ENCODE results near the gene OR51B5. TPM values are rescaled to one million over a fixed set of nuclear protein-coding genes. Genes with fewer than 3 reads are reported as not detected.
"Not testable (repeated sequence)": the region's sequence is repeated elsewhere in the genome, so short reads cannot be mapped to it uniquely, and the experiment has no call there.

OR51B5 gene, protein sequence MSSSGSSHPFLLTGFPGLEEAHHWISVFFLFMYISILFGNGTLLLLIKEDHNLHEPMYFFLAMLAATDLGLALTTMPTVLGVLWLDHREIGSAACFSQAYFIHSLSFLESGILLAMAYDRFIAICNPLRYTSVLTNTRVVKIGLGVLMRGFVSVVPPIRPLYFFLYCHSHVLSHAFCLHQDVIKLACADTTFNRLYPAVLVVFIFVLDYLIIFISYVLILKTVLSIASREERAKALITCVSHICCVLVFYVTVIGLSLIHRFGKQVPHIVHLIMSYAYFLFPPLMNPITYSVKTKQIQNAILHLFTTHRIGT
- total RNA-seq = 0.99 TPM

DNA sequence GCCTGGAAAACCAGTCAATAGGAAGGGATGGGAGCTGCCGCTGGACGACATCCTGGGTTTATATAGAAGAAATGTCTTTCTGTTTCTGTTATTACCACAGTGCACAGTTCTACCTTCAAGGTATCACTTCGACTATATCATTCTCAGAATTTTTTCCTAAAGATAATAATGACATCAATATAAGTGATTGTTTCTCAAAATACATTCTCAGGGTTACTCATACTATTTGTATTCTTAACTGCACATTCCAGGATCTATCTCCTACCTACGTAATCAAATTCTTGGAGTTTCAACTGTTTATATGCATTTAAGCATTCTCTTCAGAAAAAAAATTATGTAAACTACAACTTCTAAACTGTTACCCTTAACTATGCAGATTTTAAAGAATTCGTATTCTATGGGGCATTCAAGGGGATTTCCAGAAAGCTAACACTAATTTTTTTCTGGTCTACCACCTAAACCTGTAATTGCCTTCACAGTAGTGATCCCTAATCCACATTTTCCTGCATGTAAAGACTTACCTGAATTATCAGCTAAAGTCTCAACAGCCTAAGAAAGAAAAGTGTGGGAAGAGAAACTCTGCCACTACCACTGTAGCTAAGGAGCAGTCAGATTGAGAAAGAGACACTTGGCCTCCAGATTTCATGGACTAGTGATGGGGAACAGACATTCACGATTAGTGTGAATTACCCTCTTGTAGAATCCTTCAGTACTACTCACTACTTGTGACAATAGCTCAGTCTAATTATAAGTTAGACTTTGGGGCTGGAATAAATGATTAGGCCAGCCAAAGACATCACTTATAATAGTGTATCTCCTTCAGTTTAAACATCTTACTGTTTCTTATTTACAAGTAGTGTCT lies at the start of gene OR51B5:
Gene OR51B5, minus strand, starts transcription at position 51 of the 862 bp plus-strand sequence. Its CDS starts 0 bp downstream, at position 51.
- DNase-seq (ENCODE audit: low spot score) = no peak

DNA sequence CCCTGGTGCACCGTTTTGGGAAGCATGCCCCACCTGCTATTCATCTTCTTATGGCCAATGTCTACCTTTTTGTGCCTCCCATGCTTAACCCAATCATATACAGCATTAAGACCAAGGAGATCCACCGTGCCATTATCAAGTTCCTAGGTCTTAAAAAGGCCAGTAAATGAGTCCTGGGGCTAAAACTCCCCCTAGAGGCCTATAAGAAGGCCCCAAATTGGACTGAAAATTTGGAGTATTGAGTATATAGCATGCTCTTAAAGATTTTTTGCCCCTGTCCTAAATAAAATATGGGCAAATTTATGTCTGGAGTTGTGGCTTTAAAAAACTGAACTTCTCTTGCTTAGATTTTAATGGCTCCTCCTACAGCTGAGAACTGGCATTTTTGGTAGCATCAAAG lies 46.9 kb upstream of the OR51B5 start:
- no peak for DNase-seq (ENCODE audit: low spot score)

DNA sequence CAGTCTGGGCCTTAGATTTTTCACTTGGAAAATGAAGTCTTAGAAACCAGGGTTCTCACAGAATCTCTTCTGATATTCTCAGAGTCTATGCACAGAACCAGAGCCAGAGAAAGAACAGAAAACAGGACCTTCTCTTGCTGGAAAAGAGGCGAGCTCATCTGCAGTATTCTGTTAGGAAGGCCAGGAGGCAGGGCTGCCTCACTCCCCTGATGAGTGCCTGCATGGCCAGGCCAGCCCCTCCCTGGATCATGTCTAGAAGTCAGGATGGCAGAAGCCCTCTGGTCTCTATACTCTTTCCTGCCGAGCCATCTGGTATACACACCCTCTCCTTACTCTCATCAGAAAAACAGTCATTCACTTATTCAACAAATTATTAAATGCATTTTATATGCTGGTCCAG lies 41.0 kb upstream of the OR51B5 start:
- DNase-seq (ENCODE audit: low spot score) = no peak

DNA sequence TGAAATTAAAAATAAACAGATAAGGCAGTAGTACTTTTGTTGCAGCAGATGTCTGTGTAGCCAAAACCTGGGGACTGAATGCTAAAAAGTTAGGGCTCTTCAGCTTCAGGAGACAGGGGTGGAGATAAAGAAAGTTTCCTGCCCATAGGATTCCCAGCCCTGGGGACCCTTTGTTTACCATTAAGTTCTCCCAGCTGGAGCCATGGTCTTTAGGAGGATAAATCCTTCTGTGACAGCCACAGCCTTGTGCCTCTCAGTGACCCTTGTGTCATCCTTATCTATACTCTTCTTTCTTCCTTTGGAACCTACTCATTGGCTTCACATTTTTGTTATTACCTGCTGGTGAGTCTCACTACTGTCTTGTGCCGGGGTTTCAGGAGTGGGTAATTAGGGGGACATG lies 40.3 kb upstream of the OR51B5 start, which contains the start of gene OR51M1:
Gene OR51M1, plus strand, starts transcription at position 237 of the 400 bp plus-strand sequence. CDS start 5,587 bp downstream, outside the sequence.
- no peak for DNase-seq (ENCODE audit: low spot score)

DNA sequence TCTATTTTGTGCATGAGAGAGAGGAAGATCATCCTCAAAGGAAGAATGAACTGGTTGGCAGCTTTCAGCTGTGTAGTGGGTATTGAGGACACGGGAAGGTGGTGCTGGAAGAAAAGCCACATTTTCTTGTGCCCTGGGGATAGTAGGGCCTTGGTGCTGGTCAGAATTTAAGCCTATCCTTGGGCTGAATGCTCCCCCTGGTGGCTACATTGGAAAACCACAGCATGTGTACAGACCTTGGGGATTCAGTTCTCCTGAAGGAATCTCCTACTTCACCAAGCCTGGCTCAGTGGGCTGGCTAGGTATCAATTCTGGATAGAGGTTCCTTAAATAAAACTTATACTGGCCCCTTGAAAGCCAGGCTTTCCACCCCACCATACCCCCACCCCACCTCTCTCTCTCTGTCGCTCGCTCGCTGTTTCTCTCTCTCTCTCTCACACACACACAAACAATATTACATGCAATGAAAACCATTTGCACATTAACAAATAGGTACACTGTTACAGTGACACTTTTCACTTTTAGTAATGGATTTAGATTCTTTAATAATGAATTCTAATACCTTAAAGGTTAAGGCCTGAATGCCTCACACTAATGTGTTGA lies 37.5 kb upstream of the OR51B5 start:
- DNase-seq (ENCODE audit: low spot score) = no peak

DNA sequence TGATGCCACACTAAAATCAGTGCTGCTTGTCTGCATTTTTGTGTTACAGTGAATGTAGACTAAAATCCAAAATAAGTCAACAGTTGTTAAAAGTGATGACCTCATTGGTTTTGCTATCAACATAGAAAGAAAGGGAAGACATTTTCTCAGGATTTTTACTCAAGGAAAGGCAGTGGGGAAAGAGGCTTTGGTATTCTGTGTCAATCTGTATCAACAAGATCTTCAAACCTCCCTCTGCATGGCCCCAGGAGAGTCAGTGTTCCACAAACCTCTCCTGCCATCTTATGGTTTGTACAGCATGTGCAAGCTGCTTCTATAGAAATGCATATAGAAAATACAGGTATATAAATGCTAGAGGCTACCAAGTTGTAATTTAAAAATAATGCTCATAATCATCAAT lies 26.5 kb upstream of the OR51B5 start:
- DNase-seq (ENCODE audit: low spot score) = no peak

DNA sequence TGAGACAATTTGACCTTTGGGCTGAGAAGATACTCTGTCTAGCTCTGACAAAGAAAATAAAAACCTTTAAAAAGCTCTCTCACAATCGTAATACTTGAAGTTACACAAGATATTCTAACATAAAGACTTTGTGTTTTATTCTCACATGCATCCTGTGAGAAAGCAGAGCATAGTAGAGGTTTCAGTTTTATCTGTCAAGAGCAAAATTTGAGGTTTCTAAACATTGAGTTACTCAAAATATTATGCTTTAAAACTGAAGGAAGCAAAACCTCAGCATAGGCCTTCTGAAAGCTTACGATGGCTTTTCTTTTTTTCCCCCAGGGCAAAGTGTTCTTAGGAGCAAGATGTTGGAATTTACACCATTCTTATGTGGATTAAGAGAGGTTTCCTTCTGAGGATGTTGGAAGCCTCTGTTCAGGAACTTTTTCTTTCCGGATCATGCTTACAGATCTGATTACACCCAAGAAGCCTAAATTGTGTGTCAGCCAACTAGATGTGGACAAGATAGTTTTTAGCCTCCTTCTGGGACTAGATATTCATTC lies 25.2 kb upstream of the OR51B5 start:
- no peak for DNase-seq (ENCODE audit: low spot score)

DNA sequence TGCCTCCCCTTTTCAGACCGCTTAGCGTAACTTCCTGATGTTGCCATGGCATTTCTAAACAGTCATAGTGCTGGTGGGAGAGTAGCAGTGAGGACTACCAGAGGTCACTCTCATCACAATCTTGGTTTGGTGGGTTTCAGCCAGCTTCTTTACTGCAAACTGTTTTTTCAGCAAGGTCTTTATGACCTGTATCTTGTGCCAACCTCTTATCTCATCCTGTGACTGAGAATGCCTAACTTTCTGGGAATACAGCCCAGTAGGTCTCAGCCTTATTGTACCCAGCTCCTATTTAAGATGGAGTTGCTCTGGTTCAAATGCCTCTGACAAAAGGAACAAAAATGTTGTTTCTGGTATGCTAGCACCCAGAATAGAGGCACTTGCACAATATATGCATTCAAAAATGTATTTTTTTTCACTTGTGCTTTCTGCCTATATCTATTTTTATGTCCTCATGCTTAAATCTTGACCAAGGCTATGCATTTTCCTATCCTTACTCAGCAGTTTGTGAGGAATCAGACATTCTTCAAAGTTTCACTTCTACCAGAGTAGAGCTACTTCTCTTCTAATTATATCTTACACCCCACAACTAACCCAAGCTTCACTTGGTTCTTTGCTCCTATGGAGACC lies 24.2 kb upstream of the OR51B5 start:
- DNase-seq (ENCODE audit: low spot score) = no peak

DNA sequence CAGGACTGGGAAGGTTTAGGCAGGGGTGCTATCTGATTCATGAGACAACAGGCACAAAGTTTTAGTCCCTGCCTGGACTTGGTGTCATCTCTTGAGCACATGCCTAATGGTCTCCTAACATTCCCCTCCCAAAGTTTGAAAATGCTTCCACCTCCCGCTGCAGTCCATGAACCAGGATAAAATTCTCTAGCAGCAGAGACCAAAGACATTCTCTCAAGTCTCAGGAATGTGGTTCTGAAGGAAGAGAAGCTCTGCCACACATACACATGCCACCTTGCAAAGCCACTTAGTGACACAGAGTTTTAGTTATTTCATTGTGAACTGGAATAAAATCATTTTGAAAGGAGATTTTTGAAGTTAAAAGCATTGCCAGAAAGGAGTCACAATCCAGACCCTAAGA lies 23.5 kb upstream of the OR51B5 start:
- DNase-seq (ENCODE audit: low spot score) = no peak

DNA sequence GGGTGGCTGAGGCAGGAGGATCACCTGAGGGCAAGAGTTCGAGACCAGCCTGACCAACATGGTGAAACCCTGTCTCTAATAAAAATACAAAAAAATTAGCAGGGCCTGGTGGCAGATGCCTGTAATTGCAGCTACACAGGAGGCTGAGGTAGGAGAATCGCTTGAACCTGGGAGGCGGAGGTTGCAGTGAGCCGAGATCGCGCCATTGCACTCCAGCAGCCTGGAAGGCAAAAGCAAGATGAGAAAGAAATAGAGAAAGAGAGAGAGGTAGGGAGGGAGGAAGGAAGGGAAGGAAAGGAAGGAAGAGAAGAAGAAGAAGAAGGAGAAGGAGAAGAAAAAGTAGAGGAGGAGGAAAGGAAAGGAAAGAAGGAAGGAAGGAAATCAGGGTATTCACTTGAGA lies 23.0 kb upstream of the OR51B5 start:
- DNase-seq (ENCODE audit: low spot score) = not testable (repeated sequence)

DNA sequence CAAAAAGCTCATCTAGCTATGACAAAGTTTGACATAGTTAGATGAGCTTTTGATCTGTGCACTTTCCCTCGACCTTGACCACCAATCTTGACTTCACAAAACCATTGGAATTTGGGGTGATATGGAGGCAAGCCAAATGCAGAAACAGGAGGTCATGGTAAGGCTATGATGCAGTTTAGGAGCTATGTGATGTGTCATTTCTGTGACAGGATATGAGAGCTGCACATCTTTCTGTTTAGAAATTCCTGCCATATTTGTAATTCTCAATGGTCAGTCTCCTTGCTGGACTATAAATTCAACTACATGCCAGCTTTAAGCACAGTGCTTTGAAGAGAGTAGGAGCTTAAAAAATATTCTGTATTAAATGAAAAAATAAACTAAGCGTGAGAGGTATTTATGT lies 20.9 kb upstream of the OR51B5 start:
- no peak for DNase-seq (ENCODE audit: low spot score)

DNA sequence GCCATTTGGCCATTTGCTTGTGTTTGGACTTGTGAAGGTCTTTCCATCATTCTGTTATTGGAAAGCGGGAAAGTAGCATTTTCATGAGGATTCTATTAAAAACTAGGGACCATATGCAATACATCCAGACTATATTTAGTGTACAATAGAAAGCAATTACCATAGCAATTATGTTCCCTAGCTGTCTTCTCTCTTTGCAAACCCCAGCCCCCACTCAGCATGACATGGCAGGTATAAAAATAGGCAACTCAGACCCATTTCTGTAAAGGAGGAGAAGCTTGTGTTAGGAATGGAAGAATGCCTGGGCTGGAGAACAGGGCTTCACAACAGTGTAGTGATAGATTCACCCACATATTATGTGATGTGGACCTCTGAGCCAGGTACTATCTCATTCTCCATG lies 20.4 kb upstream of the OR51B5 start:
- DNase-seq (ENCODE audit: low spot score) = no peak

DNA sequence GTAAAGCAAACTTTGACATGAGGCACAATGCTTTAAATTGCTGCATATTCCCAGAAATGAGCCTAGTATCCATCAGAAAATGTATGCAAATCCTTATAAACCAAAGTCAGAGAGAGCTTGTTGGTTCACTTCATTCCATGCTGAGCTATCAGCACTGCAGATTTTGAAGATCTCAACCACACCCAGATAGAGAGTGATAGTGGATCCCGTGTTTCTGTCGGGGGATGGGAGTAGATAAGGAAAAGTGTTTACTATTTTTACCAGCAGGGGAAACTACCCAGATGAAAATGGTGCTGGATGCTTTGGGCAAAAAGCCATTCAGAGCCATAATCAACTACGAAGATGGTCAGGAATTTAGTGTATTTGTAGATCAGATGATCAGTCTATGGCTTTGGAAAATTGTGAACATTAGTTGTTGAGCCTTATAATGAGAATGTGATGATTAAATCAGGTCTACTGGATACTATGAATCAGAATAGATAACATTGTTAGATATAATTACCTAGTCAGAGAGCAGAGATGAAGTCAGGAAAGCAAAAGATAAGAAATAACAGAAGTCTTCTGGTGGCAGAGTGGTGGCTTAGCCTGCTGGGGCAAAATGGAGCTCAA lies 18.8 kb upstream of the OR51B5 start:
- no peak for DNase-seq (ENCODE audit: low spot score)

DNA sequence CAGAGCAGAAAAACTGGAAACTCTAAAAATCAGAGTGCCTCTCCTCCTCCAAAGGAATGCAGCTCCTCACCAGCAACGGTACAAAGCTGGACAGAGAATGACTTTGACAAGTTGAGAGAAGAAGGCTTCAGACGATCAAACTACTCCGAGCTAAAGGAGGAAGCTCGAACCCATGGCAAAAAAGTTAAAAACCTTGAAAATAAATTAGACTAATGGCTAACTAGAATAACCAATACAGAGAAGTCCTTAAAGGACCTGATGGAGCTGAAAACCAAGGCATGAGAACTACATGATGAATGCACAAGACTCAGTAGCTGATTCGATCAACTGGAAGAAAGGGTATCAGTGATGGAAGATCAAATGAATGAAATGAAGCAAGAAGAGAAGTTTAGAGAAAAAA lies 12.7 kb upstream of the OR51B5 start:
- not testable (repeated sequence) for DNase-seq (ENCODE audit: low spot score)

DNA sequence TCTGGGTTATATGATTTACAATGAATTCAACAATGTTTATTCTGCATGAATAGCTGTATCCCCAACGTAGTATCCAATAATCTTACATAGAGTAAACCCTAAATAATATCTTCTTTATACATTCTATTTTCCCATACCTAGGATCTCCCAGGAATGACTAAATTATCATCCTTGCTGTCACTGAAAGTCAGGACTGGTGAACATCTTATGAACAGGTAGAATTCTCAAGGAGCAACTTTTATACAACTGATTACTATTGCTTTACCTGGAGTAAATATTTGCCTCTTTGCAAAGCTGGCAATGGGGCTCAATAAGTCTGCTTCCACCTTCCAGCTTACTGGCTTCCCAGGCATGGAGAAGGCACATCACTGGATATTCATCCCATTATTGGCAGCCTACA lies 7.9 kb upstream of the OR51B5 start, which contains the start of gene OR51B6:
Gene OR51B6, plus strand, starts transcription at position 301 of the 400 bp plus-strand sequence. Its CDS starts 0 bp downstream, at position 301.
- no peak for DNase-seq (ENCODE audit: low spot score)

DNA sequence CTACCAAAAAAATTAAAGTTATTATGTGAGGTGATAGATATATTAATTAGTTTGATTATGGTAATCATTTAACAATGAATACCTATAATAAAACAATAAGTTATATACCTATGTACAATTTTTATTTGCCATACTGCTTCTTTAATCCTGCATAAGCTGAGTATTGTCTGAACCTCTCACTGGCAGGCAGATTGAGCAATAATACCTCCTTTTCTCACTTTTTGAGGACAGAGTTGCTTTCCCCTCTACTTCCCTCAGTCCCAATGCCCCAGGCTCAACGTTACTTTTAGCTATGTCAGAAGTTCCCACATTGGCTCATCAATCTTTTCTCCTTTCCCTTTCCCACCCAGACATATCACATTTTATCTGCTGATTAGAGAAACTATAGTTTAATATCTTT lies 6.2 kb upstream of the OR51B5 start:
- DNase-seq (ENCODE audit: low spot score) = no peak

DNA sequence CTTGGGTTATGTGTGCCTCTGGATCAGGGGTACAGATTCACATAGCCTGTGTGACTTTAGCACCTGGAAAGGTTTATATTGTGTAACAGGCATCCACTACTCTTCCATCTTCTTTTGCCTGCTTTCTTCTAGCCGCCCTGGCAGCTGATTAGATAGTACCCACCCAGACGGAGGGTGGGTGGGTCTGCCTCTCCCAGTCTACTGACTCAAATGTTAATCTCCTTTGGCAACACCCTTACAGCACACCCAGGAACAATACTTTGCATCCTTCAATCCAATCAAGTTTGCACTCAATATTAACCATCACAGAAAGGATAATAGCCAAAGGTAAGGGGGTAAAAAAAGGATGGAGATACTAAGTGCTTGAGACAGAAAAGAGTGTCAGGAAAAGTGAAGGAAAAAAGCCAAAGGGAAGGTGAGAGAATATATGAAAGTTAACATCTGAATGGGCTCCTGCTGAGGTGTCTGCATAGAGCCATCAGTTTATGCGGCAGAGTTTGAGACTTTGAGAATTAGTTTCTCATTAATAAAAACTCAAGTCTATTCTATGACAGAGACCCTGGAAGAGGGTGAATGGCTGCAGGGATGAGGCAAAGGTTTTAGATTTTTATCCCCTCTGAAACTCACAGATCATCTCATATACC lies 5.3 kb upstream of the OR51B5 start:
- DNase-seq (ENCODE audit: low spot score) = no peak

DNA sequence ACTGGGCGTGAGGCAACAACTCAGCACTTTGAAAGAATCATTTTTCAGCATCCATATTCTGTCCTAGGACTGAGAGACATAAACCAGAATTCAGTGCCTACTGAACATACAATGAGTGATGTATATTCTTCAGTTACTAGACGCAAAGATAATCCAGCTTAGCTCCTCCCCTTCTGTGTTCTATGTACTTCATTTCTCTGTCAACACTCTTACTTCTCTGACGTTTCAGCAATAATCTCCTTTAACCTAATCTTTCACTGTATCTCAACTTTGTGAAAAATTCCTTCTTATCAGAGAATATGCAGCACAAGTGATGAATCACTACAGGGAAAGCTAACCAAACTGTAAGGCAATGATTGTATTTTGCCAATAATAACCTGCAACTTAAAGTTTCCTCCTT lies 2.5 kb upstream of the OR51B5 start:
- no peak for DNase-seq (ENCODE audit: low spot score)

DNA sequence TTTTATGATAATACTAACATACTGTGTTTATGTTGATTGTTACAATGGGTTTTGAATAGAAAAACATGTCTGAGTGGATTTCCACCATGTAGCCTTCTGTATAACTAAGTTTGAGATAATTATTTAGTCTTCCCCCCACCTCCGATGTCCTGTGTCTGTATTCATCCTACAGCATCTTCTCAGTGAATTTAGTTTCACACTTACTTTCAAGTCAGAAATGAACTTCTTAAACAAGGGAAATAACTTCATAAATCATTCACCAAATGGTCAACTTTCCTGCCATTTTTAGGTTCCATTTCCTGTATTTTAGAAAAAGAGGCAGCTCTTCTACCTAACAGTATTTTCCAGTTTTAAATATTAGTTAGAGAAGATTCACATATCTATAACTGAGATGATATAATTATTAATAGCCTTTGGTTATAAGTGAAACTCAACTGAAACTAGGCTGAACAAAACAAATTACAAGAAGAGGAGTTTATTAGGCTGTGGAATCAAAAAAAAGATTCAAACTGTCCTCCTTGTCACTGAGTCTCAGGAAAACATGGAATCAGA lies 3.5 kb downstream of the OR51B5 start:
- DNase-seq (ENCODE audit: low spot score) = no peak

DNA sequence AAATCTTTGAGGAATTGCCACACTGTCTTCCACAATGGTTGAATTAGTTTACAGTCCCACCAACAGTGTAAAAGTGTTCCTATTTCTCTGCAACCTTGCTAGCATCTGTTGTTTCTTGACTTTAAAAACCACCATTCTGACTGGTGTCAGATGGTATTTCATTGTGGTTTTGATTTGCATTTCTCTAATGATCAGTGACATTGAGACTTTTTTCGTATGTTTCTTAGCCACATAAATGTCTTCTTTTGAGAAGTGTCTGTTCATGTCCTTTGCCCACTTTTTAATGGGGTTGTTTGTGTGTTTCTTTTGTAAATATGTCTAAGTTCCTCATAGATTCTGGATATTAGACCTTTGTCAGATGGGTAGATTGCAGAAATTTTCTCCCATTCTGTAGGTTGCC lies 6.1 kb downstream of the OR51B5 start:
- not testable (repeated sequence) for DNase-seq (ENCODE audit: low spot score)
